GM12891 (cell line): ENCODE results near the gene EPB41L4A.
"Not testable (repeated sequence)": the region's sequence is repeated elsewhere in the genome, so short reads cannot be mapped to it uniquely, and the experiment has no call there.

ENCODE experiments used
- POLR2A ChIP-seq: IDR thresholded peaks from 2 replicates; pipeline ENCODE4 v1.6.1; 2011; ENCODE audit warnings: low read depth, low read length, control low read depth
- POLR2AphosphoS5 ChIP-seq: IDR thresholded peaks from 2 replicates; pipeline ENCODE4 v1.6.1; 2011; ENCODE audit warnings: low read depth, low read length, control low read depth
- SPI1 ChIP-seq: IDR thresholded peaks from 2 replicates; pipeline ENCODE4 v1.6.1; 2011; ENCODE audit warnings: low read depth, low read length, control low read depth
- TAF1 ChIP-seq: IDR thresholded peaks from 2 replicates; pipeline ENCODE4 v1.6.1; 2011; ENCODE audit warnings: low read depth, low read length, control low read depth

GRCh38 chr5:112222997-112223396 lies 196.1 kb downstream of the EPB41L4A start:
- TF ChIP-seq POLR2AphosphoS5, POLR2A, TAF1, SPI1: not testable (repeated sequence)
